Measurements from ENCODE around the gene ADGB.

GRCh38 chr6:146787876-146788508 is 189.2 kb downstream of the ADGB start:
- TF ChIP-seq CTCF (IDR thresholded peaks at IDR 0.05; ENCODE audit: insufficient read depth, low read length, poor library complexity, severe bottlenecking) = no peak
- no peak for TF ChIP-seq EZH2phosphoT487 (conservative IDR thresholded peaks at IDR 0.05; ENCODE audit: low read length)
